Heart left ventricle (tissue), 16 donors: ENCODE measurements around the gene NKTR. TPM values are rescaled to one million over a fixed set of nuclear protein-coding genes. Genes with fewer than 3 reads are reported as not detected.
A peak's percentile ranks its signal among the peaks of the same experiment; 100 is the strongest.

Source experiments
- ATAC-seq, 4 donors: fragments of 200-7000 bp; cut with Tn5 transposase; one replicate each; pipeline ENCODE4 v1.9.1; 2020 to 2022; ENCODE audit warnings: moderate library complexity in 4 of 4, mild to moderate bottlenecking in 3 of 4, moderate number of reproducible peaks in 1 of 4
- DNase-seq, 5 donors: peaks; one replicate each; pipeline ENCODE4 v3.0.0-alpha.2; 2020
- H3K27ac ChIP-seq, 12 donors: fragments of 200-600 bp; sonication (generic) in 4 of 12; one replicate each; pipeline versions ENCODE4 v1.5.0 to v1.8.0; 2016 to 2022; ENCODE audit warnings: mild to moderate bottlenecking in 2 of 12
- H3K27me3 ChIP-seq, 9 donors: fragments of 200-600 bp; sonication (generic) in 2 of 9; one replicate each; pipeline versions ENCODE4 v1.5.1 to v1.8.0; 2016 to 2022; ENCODE audit warnings: mild to moderate bottlenecking in 3 of 9
- H3K36me3 ChIP-seq, 9 donors: fragments of 200-600 bp; sonication (generic) in 2 of 9; one replicate each; pipeline versions ENCODE4 v1.5.0 to v1.8.0; 2018 to 2022; ENCODE audit warnings: mild to moderate bottlenecking in 2 of 9
- H3K4me1 ChIP-seq, 12 donors: fragments of 200-600 bp; sonication (generic) in 4 of 12; one replicate each; pipeline versions ENCODE4 v1.5.0 to v1.8.0; 2016 to 2022; ENCODE audit warnings: mild to moderate bottlenecking in 3 of 12
- H3K4me3 ChIP-seq, 12 donors: fragments of 200-600 bp; sonication (generic) in 4 of 12; one replicate each; pipeline versions ENCODE4 v1.5.0 to v1.8.0; 2017 to 2022; ENCODE audit warnings: mild to moderate bottlenecking in 9 of 12, moderate library complexity in 4 of 12
- H3K9me3 ChIP-seq, 12 donors: fragments of 200-600 bp; sonication (generic) in 4 of 12; one replicate each; pipeline versions ENCODE4 v1.5.0 to v1.8.0; 2016 to 2022; ENCODE audit warnings: mild to moderate bottlenecking in 1 of 12
- POLR2A ChIP-seq, 2 donors: fragments of 450-650 bp; IDR thresholded peaks; one replicate each; pipeline ENCODE4 v1.6.1; 2017; ENCODE audit warnings: antibody characterized with exemption in 2 of 2, mild to moderate bottlenecking in 2 of 2, moderate library complexity in 2 of 2
- WGBS, 4 donors: extraction: QIAGEN DNeasy Blood & Tissue Kit in 2 of 4; methylation state at CpG; one replicate each; pipeline versions ENCODE4 v1.1.5 to v1.1.7; 2013 to 2018; 5-methylcytosine and 5-hydroxymethylcytosine counted together
- intact Hi-C, 10 donors: fragments of 100-400 bp; cut with DNase I; formaldehyde crosslinking; loops; one replicate each; pipeline versions ENCODE4 v1.11.1 to v1.14.2; 2022
- polyA plus RNA-seq, 2 donors: library from polyadenylated mRNA; stranded (reverse); fragments of 200-250 nt; gene quantifications; one replicate each; pipeline ENCODE4 v1.2.3, GENCODE V29; 2013
- total RNA-seq, 9 donors: library from RNA; depleted of rRNA in 2 of 9; stranded (reverse); fragments of >200 nt in 2 of 9; fragmentation: NEBNext Ultra II Directional in 3 of 9; extraction: Animal tissue kit (Norgen Biotek cat#: 25700) in 3 of 9; gene quantifications; one replicate each; pipeline versions ENCODE4 v1.1.0 to v1.2.4, GENCODE V29; 2016 to 2023
- TF ChIP-seq, protein P1 (sequence below), 12 donors: fragments of 200-600 bp; sonication (generic) in 4 of 12; IDR thresholded peaks; one replicate each; pipeline versions ENCODE4 v1.5.0 to v1.8.0; 2018 to 2022; ENCODE audit warnings: antibody characterized with exemption in 12 of 12, mild to moderate bottlenecking in 5 of 12
- donor health status: ischemic (EF 13 %, LVEDD 7.1; RV severe dilation, severe dysfunction).
- donor health status: healthy with polysubstance abuse.
- donor health status: DM: no; HTN: yes; CAD: no.
- donor health status: DM: no; HTN: no; CAD: no.
- donor health status: ischemic (EF 25% LVEDD 6.9; RV normal size, moderate dysfunction).
- donor health status: ischemic (EF 25% LVEDD 5.7; RV mildly dilated, moderate dysfunction).
- donor health status: healthy.
- donor health status: DM: yes; HTN: yes; CAD: no.
- donor health status: ischemic (EF 35%, LVEDD 5.7; RV mildly dilated, moderate dysfunction).
- donor health status: nonischemic (EF 11% LVEDD 7.7; RV severe dilation, severe dysfunction).
- donor health status: DM: yes; HTN: yes; CAD: no.
- donor health status: PGD.
- donor health status: ischemic (EF 29% LVEDD 5.4; RV normal size, mild dysfunction).
- donor health status: nonischemic (EF 23%, LVEDD 6.1; RV moderate dilation, normal function).

Gene NKTR
- total and polyA plus RNA-seq, 11 donors: 10.7 to 40.6 (median 20.9) TPM

DNA sequence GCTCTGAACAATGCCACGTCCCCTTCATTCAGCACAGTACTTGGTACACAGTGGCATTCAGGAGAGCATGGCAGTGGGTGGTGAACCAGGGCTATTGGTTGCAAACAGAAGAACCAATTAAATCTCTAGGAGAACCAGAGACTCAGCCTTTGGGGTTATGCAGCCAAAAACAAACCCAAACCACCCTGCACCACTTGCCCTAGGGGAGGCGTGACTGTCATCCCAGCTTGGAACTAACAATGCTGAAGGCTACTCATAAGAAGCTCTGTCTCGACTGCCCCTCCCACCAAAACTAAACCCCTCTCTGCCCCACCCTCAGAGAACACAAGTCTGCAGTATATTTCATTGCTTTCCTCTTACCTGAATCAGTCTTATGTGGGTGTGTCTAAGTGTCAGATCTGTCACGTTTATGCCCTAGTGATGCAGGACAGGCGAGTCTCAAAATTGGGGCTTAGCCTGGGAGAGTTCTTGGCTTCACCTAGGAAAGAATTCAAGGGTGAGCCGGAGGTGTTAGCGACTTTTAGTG lies 69.6 kb downstream of the NKTR start:
- DNase-seq: no peak
- Histone ChIP-seq H3K27me3 (no peaks in the 10 kb centered on the region), H3K36me3 (no peaks in the 10 kb centered on the region), H3K9me3 (no peaks in the 10 kb centered on the region), H3K4me3 (no peak overlapping the region), H3K4me1 (peaks cover 0 to 36% (median 26%) of the 10 kb centered on the region in 12 donors), H3K27ac (no peak overlapping the region)
- intact Hi-C loops: no loop called here
- WGBS, 4 donors: 79 to 85% (median 83%) methylated on average over 7 of the region's 7 CpGs
- no peak for ATAC-seq
- TF ChIP-seq, protein P1, sequence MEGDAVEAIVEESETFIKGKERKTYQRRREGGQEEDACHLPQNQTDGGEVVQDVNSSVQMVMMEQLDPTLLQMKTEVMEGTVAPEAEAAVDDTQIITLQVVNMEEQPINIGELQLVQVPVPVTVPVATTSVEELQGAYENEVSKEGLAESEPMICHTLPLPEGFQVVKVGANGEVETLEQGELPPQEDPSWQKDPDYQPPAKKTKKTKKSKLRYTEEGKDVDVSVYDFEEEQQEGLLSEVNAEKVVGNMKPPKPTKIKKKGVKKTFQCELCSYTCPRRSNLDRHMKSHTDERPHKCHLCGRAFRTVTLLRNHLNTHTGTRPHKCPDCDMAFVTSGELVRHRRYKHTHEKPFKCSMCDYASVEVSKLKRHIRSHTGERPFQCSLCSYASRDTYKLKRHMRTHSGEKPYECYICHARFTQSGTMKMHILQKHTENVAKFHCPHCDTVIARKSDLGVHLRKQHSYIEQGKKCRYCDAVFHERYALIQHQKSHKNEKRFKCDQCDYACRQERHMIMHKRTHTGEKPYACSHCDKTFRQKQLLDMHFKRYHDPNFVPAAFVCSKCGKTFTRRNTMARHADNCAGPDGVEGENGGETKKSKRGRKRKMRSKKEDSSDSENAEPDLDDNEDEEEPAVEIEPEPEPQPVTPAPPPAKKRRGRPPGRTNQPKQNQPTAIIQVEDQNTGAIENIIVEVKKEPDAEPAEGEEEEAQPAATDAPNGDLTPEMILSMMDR (IDR thresholded peaks at IDR 0.05): no peak
- TF ChIP-seq POLR2A (IDR thresholded peaks at IDR 0.05): no peak

GRCh38 chr3:42670670-42671069 lies 70.2 kb downstream of the NKTR start:
- DNase-seq: no peak
- H3K27me3 ChIP-seq: no peaks in the 10 kb centered on the region
- no peak for ATAC-seq
- no peaks in the 10 kb centered on the region for H3K36me3 ChIP-seq
- intact Hi-C loops: no loop called here
- 75 to 100% (median 93%) methylated on average over 1 of the region's 1 CpG for WGBS, 4 donors
- H3K27ac ChIP-seq: no peak overlapping the region
- peaks cover 0 to 1% (median 0%) of the 10 kb centered on the region in 12 donors for H3K9me3 ChIP-seq
- TF ChIP-seq, protein P1 (IDR thresholded peaks at IDR 0.05): no peak
- TF ChIP-seq POLR2A (IDR thresholded peaks at IDR 0.05): no peak
- no peak overlapping the region for H3K4me3 ChIP-seq
- H3K4me1 ChIP-seq: peaks cover 0 to 31% (median 24%) of the 10 kb centered on the region in 12 donors

DNA sequence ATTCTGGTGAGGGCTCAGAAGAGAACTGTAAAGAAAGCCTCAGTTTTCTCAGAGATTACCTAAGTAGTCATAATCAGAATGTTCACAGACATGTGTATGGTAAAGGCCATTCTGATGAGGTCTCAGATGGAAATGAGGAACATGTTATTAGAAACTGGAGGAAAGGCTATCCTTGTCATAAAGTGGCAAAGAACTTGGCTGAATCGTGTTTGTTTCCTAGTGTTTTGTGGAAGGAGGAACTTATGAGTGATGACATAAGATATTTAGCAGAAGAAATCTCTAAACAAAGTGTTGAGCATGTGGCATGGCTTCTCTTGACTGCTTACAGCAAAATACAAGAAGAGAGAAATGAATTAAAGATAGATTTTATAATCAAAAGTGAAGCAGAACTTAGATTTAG lies 72.0 kb downstream of the NKTR start:
- no peak for DNase-seq
- Histone ChIP-seq H3K4me1 (peaks cover 0 to 13% (median 7%) of the 10 kb centered on the region in 12 donors), H3K4me3 (no peak overlapping the region), H3K27me3 (no peaks in the 10 kb centered on the region), H3K36me3 (no peaks in the 10 kb centered on the region), H3K9me3 (peaks cover 0 to 16% (median 0%) of the 10 kb centered on the region in 12 donors), H3K27ac (peak overlapping the region in 1 of 12 donors; percentile 4)
- no peak for ATAC-seq
- intact Hi-C loops: no loop called here
- 53 to 78% (median 63%) methylated on average over 1 of the region's 1 CpG for WGBS, 4 donors
- TF ChIP-seq, protein P1 (IDR thresholded peaks at IDR 0.05): no peak
- TF ChIP-seq POLR2A (IDR thresholded peaks at IDR 0.05): no peak

DNA sequence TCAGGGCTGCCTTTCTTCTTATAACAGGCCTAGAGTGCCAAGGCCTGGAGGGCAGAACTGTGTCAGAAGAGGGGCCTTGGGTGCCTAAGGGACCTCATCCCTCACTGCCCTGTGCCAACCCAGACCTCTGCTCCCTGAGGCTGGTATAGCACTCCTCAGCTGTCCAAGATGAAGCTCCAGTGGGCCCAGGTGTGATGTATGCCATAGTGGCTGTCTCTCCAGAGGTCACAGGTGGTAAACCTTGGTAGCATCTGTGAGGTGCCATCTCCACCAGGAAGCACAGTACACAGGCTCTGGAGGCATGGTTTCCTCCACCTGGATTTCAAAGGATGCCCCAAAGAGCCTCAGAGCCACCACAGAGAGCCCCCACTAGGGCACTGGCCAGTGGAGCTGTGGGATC lies 72.6 kb downstream of the NKTR start:
- ATAC-seq (no peak), DNase-seq (peak in 1 of 5 donors; percentile 12)
- intact Hi-C loops: no loop called here
- Histone ChIP-seq H3K4me1 (peaks cover 0 to 7% (median 2%) of the 10 kb centered on the region in 12 donors), H3K27me3 (no peaks in the 10 kb centered on the region), H3K9me3 (peaks cover 0 to 22% (median 0%) of the 10 kb centered on the region in 12 donors), H3K4me3 (no peak overlapping the region), H3K36me3 (no peaks in the 10 kb centered on the region), H3K27ac (no peak overlapping the region)
- no peak for TF ChIP-seq POLR2A (IDR thresholded peaks at IDR 0.05)
- TF ChIP-seq, protein P1 (IDR thresholded peaks at IDR 0.05): no peak
